Natural killer cell (primary cell): ENCODE results near the gene CLEC18B. TPM values are rescaled to one million over a fixed set of nuclear protein-coding genes. Genes with fewer than 3 reads are reported as not detected.

Source experiments
- ATAC-seq, 3 donors: fragments of 150-1000 bp in 2 of 3; fragments of 200-7000 bp in 1 of 3; cut with Tn5 transposase; 1 replicate in 1 of 3; 2 replicates in 2 of 3; pipeline ENCODE4 v1.10.0; 2021; ENCODE audit warnings: mild to moderate bottlenecking in 2 of 3, moderate library complexity in 2 of 3
- DNase-seq, 2 donors: peaks; one replicate each; pipeline versions ENCODE4 v3.0.0 to v3.0.0-alpha.2; 2013 to 2021; ENCODE audit warnings: mixed read lengths in 1 of 2
- H3K27ac ChIP-seq: one replicate; pipeline ENCODE4 v1.5.1; 2013; ENCODE audit warnings: mild to moderate bottlenecking, low read length
- H3K27me3 ChIP-seq: one replicate; pipeline ENCODE4 v1.6.1; 2013; ENCODE audit warnings: low read length; ENCODE audit not compliant: control insufficient read depth, insufficient read depth
- H3K36me3 ChIP-seq: one replicate; pipeline ENCODE4 v1.6.1; 2013; ENCODE audit warnings: low read length; ENCODE audit not compliant: control insufficient read depth, insufficient read depth
- H3K4me1 ChIP-seq: one replicate; pipeline ENCODE4 v1.6.1; 2013; ENCODE audit warnings: low read length; ENCODE audit not compliant: control insufficient read depth, insufficient read depth
- H3K4me3 ChIP-seq: one replicate; pipeline ENCODE4 v1.5.1; 2013; ENCODE audit warnings: low read length
- H3K9me3 ChIP-seq: one replicate; pipeline ENCODE4 v1.6.1; 2013; ENCODE audit warnings: low read length; ENCODE audit not compliant: control insufficient read depth, insufficient read depth
- H3K27ac Mint-ChIP-seq, 2 donors: one replicate each; pipeline ENCODE4 v1.8.0; 2022; ENCODE audit warnings: mild to moderate bottlenecking in 2 of 2, mixed read lengths in 2 of 2, moderate library complexity in 1 of 2
- H3K27me3 Mint-ChIP-seq, 2 donors: one replicate each; pipeline ENCODE4 v1.8.0; 2022; ENCODE audit warnings: low read depth in 2 of 2, mixed read lengths in 2 of 2
- H3K36me3 Mint-ChIP-seq: one replicate; pipeline ENCODE4 v1.8.0; 2022; ENCODE audit warnings: mixed read lengths
- H3K4me1 Mint-ChIP-seq, 2 donors: one replicate each; pipeline ENCODE4 v1.8.0; 2022; ENCODE audit warnings: mixed read lengths in 2 of 2
- H3K4me3 Mint-ChIP-seq: one replicate; pipeline ENCODE4 v1.8.0; 2022; ENCODE audit warnings: mild to moderate bottlenecking, moderate library complexity, mixed read lengths
- H3K9me3 Mint-ChIP-seq, 2 donors: one replicate each; pipeline ENCODE4 v1.8.0; 2022; ENCODE audit warnings: mixed read lengths in 2 of 2
- WGBS: methylation state at CpG from one replicate; pipeline ENCODE4 v1.1.7; 2013; ENCODE audit warnings: missing lambda C conversion rate; ENCODE audit not compliant: insufficient coverage; 5-methylcytosine and 5-hydroxymethylcytosine counted together
- intact Hi-C: fragments of 100-400 bp; cut with micrococcal nuclease; formaldehyde crosslinking; loops from one replicate; pipeline ENCODE4 v1.14.2; 2022
- total RNA-seq, 4 donors: library from RNA; stranded (reverse); fragments of 120-200 nt in 1 of 4; gene quantifications; one replicate each; pipeline versions ENCODE4 v1.2.3 to v1.2.4, GENCODE V29; 2013 to 2022
- TF ChIP-seq, protein P1 (sequence below): fragments of 200-600 bp; IDR thresholded peaks from one replicate; pipeline ENCODE4 v1.8.0; 2022; ENCODE audit warnings: antibody characterized with exemption

Gene CLEC18B
- total RNA-seq, 3 donors from 2014 or later (not counting 1 experiment from before 2014, with no cell fraction given) = 0.24 to 1.8 (median 0.30) TPM

DNA sequence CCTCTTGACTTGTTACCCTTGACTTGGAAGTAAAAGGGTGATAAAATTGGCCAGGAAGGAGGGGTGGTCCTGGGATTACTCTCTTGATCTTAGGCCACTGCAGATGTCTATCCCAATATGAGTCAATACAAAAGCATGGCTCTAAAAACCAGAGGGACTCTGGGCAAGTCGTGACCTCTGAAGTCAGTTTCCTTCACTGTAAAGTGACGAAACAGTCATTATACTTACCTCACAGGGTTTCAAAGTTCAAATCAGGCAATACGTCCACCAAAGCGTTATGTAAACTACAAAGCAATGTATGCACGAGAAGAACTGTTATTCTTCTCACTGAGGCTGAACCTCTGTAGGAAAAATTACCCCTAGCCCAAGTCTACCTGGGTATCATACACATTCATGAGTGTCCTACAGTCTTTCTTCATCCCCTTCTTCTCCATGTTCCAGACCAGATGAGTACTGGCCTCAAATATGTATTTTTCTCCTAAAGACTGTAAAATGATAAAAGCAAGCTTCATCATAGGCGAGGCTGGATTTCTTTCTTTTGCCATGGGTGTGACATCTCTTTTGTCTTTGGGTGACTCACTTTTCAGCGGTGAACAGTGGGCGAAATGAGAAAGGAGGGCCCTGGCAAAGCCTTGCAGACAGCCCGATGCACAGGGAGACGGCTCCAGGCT lies 34.5 kb upstream of the CLEC18B start:
- WGBS = 97% methylated on average over 10 of the region's 10 CpGs

DNA sequence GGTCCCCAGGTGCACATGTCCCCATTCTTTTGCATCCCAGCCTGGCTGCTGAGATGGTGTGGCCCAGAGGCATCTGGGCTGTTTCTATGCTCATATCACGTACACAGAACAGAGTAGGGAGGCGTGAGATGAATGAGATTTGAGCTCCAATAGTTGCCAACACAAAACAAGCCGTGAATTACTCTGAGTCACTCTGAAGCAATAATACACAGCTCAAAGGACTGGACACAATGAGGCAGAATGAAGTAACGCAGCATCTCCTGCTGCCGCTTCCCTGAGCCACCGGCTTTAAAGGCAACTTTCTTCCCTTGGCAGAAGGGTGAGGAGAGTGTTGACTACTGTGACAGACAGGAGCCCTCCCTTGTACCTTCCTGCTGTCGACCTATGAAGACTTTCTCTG lies 33.9 kb upstream of the CLEC18B start:
- no peak overlapping the region for H3K27ac ChIP-seq
- Mint-ChIP-seq H3K36me3 (peaks cover 28% of the 10 kb centered on the region), H3K4me1 (peaks cover 0 to 4% of the 10 kb centered on the region in 2 donors), H3K27ac (peak overlapping the region in 1 of 2 donors; percentile 59), H3K4me3 (no peak overlapping the region), H3K27me3 (no peaks in the 10 kb centered on the region), H3K9me3 (no peaks in the 10 kb centered on the region)
- 93% methylated on average over 7 of the region's 7 CpGs for WGBS
- no peaks in the 10 kb centered on the region for H3K4me1 ChIP-seq
- H3K36me3 ChIP-seq = peaks cover 66% of the 10 kb centered on the region
- TF ChIP-seq, protein P1, sequence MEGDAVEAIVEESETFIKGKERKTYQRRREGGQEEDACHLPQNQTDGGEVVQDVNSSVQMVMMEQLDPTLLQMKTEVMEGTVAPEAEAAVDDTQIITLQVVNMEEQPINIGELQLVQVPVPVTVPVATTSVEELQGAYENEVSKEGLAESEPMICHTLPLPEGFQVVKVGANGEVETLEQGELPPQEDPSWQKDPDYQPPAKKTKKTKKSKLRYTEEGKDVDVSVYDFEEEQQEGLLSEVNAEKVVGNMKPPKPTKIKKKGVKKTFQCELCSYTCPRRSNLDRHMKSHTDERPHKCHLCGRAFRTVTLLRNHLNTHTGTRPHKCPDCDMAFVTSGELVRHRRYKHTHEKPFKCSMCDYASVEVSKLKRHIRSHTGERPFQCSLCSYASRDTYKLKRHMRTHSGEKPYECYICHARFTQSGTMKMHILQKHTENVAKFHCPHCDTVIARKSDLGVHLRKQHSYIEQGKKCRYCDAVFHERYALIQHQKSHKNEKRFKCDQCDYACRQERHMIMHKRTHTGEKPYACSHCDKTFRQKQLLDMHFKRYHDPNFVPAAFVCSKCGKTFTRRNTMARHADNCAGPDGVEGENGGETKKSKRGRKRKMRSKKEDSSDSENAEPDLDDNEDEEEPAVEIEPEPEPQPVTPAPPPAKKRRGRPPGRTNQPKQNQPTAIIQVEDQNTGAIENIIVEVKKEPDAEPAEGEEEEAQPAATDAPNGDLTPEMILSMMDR = no peak
- intact Hi-C loops = no loop called here
- no peaks in the 10 kb centered on the region for H3K27me3 ChIP-seq
- DNase-seq (no peak), ATAC-seq (no peak)
- no peaks in the 10 kb centered on the region for H3K9me3 ChIP-seq
- no peak overlapping the region for H3K4me3 ChIP-seq

More for the DNA sequence above, 34.5 kb upstream of the CLEC18B start:
- H3K27me3 Mint-ChIP-seq = no peaks in the 10 kb centered on the region
- no peaks in the 10 kb centered on the region for H3K9me3 Mint-ChIP-seq
- no peak for ATAC-seq
- peak overlapping the region in 1 of 2 donors; percentile 59 for H3K27ac Mint-ChIP-seq
- TF ChIP-seq, protein P1 = no peak
- intact Hi-C loops = no loop called here
- Histone ChIP-seq H3K27me3 (no peaks in the 10 kb centered on the region), H3K4me3 (no peak overlapping the region), H3K27ac (no peak overlapping the region), H3K9me3 (no peaks in the 10 kb centered on the region), H3K36me3 (peaks cover 71% of the 10 kb centered on the region), H3K4me1 (no peaks in the 10 kb centered on the region)
- no peak overlapping the region for H3K4me3 Mint-ChIP-seq
- DNase-seq = no peak
- H3K4me1 Mint-ChIP-seq = peaks cover 0 to 4% of the 10 kb centered on the region in 2 donors
- H3K36me3 Mint-ChIP-seq = peaks cover 28% of the 10 kb centered on the region

DNA sequence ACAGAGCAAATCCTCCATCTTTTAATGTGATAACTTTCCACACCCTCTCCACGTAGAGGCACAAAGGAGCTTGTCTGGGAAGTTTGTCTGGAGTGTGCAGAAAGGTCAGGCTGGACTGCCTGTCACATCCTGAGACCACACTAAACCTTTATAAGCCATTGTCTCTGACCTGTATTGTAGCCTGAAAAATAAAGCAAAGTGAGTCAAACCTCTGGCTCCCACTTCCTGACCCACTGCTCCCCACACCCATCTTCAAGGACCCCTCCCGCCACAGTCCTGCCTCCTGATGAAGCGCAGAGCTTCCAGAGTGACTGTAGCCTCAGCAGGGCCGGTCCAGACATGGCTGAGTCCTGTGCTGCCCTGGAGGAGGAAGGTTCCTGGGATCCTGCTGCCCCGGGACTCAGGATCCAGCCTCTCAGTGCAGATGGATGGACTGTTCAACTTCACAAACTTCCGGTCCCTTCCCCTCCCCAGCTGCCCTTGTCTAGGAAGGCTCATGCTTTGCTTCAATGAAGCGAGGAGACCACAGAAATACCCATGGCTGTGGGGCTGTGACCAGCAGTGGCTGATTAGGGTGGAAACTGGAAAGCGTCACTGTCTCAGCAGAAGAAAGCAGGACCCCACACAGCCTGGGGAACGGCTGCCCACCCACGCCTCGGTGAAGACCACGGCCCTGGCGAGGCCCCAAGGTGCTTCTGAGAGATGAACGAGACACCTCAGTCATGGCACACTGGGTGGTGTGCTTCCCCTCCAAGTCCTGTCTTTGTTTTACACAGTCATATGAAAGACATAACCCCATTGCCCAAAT lies 30.9 kb upstream of the CLEC18B start:
- no peak for ATAC-seq
- H3K36me3 Mint-ChIP-seq = peaks cover 28% of the 10 kb centered on the region
- intact Hi-C loops = no loop called here
- H3K27ac Mint-ChIP-seq = peak overlapping the region; percentile 23 to 64
- peaks cover 54% of the 10 kb centered on the region for H3K36me3 ChIP-seq
- H3K4me3 Mint-ChIP-seq = no peak overlapping the region
- no peaks in the 10 kb centered on the region for H3K9me3 ChIP-seq
- TF ChIP-seq, protein P1 = no peak
- no peaks in the 10 kb centered on the region for H3K27me3 ChIP-seq
- no peak for DNase-seq
- H3K27me3 Mint-ChIP-seq = no peaks in the 10 kb centered on the region
- peaks cover 0 to 13% of the 10 kb centered on the region in 2 donors for H3K4me1 Mint-ChIP-seq
- no peak overlapping the region for H3K27ac ChIP-seq
- peaks cover 5% of the 10 kb centered on the region for H3K4me1 ChIP-seq
- 81% methylated on average over 13 of the region's 14 CpGs for WGBS
- H3K4me3 ChIP-seq = no peak overlapping the region
- H3K9me3 Mint-ChIP-seq = no peaks in the 10 kb centered on the region
